H4 (cell line): ENCODE data around the gene APOC1. TPM values are rescaled to one million over a fixed set of nuclear protein-coding genes. Genes with fewer than 3 reads are reported as not detected.

Experiments
- DNase-seq: peaks from one replicate; pipeline ENCODE4 v3.0.0-alpha.2; 2015; ENCODE audit warnings: low spot score
- total RNA-seq: library from RNA; depleted of rRNA; stranded (reverse); fragments of >200 nt; shearing (Covaris generic); gene quantifications from 2 replicates; pipeline ENCODE4 v1.2.3, GENCODE V29; 2014; rRNA removed

Gene APOC1
- total RNA-seq, 1 experiment from 2014 or later: not detected

- no peak for DNase-seq
Observed at GRCh38 chr19:44955505-44956439, 41.4 kb downstream of the APOC1 start.

- no peak for DNase-seq
Observed at GRCh38 chr19:44957526-44957925, 43.1 kb downstream of the APOC1 start.

- no peak for DNase-seq
Observed at GRCh38 chr19:44958090-44958489, 43.7 kb downstream of the APOC1 start.

DNA sequence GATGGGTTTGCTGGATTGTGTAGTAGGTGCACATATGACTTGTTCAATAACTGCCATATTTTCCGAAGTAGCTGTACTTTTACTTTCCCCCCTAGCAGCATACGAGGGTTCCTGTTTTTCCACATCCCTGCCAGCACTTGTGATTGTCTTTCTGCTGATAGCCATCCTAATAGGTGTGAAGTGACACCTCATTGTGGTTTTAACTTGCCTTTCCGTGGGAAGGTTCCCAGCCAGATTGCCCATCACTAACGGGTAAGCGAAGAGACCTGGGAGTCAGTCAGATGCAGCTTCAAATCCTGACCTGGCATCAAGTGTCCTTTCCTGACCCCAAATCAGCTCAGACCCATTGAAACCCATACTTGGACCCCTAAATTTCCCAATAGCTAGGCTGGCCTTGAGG lies 45.3 kb downstream of the APOC1 start:
- no peak for DNase-seq

DNA sequence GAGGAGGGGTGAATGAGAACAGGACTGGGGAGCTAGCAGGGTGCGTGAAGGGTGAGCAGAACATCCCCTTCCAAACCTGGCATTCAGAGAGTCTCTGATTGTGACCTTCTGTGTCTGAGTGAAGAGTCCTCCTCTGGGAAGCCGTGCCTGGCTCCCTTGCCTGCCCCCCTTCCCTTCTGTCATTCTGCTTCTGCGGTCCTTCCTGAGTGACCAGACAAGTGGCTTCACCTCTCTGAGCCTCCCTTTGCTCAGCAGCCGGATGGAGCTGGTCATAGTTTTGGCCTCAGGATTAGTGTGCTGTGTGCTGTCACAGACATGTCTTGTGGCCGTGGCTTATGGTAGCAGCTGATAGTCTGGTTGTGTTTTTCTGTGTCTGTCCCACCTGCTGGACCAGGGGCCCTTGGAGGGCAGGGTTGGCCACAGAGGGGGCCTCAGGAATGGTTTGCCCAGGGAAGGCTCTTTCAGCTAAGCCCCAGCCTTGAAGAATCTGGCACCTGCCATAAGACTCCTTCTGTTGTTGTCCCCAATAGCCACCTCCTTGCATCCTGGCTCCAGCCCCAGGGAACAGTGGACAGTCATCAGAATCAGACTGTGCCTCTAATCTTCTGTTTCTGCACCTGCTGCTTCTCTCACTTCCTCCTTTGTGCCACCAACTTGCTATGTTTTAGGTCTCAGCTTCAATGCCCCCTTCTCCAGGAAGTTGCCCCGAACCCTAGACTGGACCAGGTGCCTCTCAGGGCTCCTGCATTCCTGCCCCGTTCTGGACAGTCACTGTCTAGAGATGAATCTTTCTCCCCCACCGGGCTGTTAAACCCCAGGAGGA lies 46.7 kb downstream of the APOC1 start:
- no peak for DNase-seq

DNA sequence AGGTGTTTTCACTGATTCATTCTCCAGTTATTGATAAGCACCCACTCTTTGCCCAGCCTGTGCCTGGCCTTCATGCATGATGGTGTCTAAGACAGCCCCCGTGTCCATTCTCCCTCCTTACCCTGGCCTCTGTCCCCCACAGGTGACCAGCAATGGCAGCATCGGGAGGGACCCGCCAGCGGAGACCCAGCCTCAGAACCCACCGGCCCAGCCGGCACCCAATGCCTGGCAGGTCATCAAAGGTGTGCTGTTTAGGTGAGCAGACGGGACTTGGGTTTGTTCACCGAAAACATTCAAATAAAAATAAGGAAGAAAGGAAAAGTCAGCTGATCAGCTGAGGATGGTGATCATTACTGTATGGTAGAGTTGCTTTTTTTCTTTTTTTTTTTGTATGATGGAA lies 47.4 kb downstream of the APOC1 start:
- no peak for DNase-seq

DNA sequence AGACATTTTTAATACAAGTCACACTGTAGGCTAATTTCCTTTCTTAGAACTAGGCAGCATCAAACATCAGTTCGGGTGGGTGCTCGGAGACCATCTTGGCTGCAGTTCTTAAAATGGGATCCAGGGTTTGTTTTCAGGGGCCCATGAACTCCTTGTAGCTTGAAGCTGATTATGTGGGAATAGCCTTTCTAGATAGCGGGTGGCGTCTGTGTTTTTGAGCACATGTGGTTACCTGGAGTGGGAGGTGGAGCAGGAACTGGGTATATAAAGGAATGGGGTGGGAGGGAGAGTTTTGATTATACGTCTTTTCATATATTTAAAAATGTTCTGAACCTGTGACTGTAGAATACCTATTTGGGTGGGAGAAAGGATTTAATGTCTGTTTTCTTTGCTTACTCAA lies 53.7 kb downstream of the APOC1 start:
- DNase-seq: no peak

- DNase-seq: no peak
Observed at GRCh38 chr19:44968670-44969069, 54.3 kb downstream of the APOC1 start.

Other genes with a start within 250 kb of the APOC1 start
- gene CEACAM19, start 243.1 kb upstream of the APOC1 start, total RNA-seq: 0.23 and 1.0 TPM in 2 replicates
- not detected in 2 replicates for gene CEACAM16, start 215.5 kb upstream of the APOC1 start, total RNA-seq
- gene BCL3, start 165.9 kb upstream of the APOC1 start, total RNA-seq: 7.8 and 11.6 TPM in 2 replicates
- gene CBLC, start 136.7 kb upstream of the APOC1 start, total RNA-seq: not detected in 2 replicates
- 5.8 and 6.2 TPM in 2 replicates for gene BCAM, start 105.5 kb upstream of the APOC1 start, total RNA-seq
- 42.0 and 43.3 TPM in 2 replicates for gene NECTIN2, start 68.3 kb upstream of the APOC1 start, total RNA-seq
- gene TOMM40, start 23.4 kb upstream of the APOC1 start, total RNA-seq: 59.0 and 68.6 TPM in 2 replicates
- gene APOE, start 8.8 kb upstream of the APOC1 start, total RNA-seq: 0.33 and 0.75 TPM in 2 replicates
- not detected in 2 replicates for gene APOC4, start 27.6 kb downstream of the APOC1 start, total RNA-seq
- gene APOC2, start 31.4 kb downstream of the APOC1 start, total RNA-seq: not detected in 2 replicates
- 12.9 and 17.4 TPM in 2 replicates for gene CLPTM1, start 40.8 kb downstream of the APOC1 start, total RNA-seq
- gene RELB, start 86.9 kb downstream of the APOC1 start, total RNA-seq: 0.78 and 0.81 TPM in 2 replicates
- 17.6 and 20.4 TPM in 2 replicates for gene CLASRP, start 124.4 kb downstream of the APOC1 start, total RNA-seq
- not detected in 2 replicates for gene ZNF296, start 161.9 kb downstream of the APOC1 start, total RNA-seq
- 23.5 and 27.5 TPM in 2 replicates for gene GEMIN7, start 164.7 kb downstream of the APOC1 start, total RNA-seq
- gene PPP1R37, start 178.6 kb downstream of the APOC1 start, total RNA-seq: 8.0 and 13.2 TPM in 2 replicates
- 0.19 TPM in 1 of 2 replicates, not detected in the other for gene NKPD1, start 246.4 kb downstream of the APOC1 start, total RNA-seq